ENCODE measurements around the gene GSTCD. TPM values are rescaled to one million over a fixed set of nuclear protein-coding genes. Genes with fewer than 3 reads are reported as not detected.

Gene GSTCD
- total and polyA plus RNA-seq, 2 of the 4 experiments (the other 2 are of a cell fraction), result 5.2 to 20.3 TPM

DNA sequence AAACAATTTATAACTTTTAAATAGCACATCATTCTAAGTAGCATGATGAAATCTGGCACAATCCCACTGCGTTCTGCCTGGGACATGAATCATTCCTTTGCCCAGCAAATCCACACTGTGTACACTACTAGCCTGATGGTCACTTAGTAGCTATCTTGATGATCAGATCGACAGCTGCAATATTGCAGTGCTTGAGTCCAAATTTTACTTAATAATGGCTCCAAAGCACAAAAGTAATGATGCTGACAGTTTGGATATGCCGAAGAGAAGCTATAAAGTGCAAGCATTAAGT lies 100.1 kb downstream of the GSTCD start:
- ChIA-PET CTCF (interaction anchor here (0.7 to 0.8 kb wide), 2 partner anchors 9 kb away, joined by 4 read pairs; no protein-coding TSS in a partner anchor), POLR2A (ENCODE audit: unreplicated experiment) (no interaction called here)
- H3K18ac ChIP-seq (ENCODE audit: low read depth, low read length), result no peak overlapping the region
- ATAC-seq (ENCODE audit: low read depth), result peak; percentile 91
- no CpG with 5 or more reads among the region's 3 CpGs for WGBS, 2 experiments (ENCODE audit: extremely low coverage in 2 of 2, insufficient read length in 1 of 2)
- H3K27ac ChIP-seq (ENCODE audit: insufficient read depth, low read length), result peak overlapping the region; percentile 23; the same call in 1 of the 2 replicates
- H2BK15ac ChIP-seq (ENCODE audit: low read depth, low read length), result no peak overlapping the region
- peak overlapping the region; percentile 2; the same call in 1 of the 2 replicates for H3K4me3 ChIP-seq (ENCODE audit: insufficient read depth, low read depth, low read length)
- H3K9me1 ChIP-seq (ENCODE audit: insufficient read depth, low read length), result no peaks in the 10 kb centered on the region
- no TSS peak for BruUV-seq (replicated peaks)
- no peak overlapping the region for H4K91ac ChIP-seq (ENCODE audit: insufficient read depth, low read depth, low read length)
- H3K9ac ChIP-seq (ENCODE audit: low read depth, low read length), result peak overlapping the region; percentile 13; the same call in 1 of the 2 replicates
- TF ChIP-seq NFE2L2 (IDR thresholded peaks at IDR 0.05; ENCODE audit: low read depth, low read length), result no peak
- TF ChIP-seq FOS (IDR thresholded peaks at IDR 0.05; ENCODE audit: low read depth, low read length), result no peak
- TF ChIP-seq, protein P1, sequence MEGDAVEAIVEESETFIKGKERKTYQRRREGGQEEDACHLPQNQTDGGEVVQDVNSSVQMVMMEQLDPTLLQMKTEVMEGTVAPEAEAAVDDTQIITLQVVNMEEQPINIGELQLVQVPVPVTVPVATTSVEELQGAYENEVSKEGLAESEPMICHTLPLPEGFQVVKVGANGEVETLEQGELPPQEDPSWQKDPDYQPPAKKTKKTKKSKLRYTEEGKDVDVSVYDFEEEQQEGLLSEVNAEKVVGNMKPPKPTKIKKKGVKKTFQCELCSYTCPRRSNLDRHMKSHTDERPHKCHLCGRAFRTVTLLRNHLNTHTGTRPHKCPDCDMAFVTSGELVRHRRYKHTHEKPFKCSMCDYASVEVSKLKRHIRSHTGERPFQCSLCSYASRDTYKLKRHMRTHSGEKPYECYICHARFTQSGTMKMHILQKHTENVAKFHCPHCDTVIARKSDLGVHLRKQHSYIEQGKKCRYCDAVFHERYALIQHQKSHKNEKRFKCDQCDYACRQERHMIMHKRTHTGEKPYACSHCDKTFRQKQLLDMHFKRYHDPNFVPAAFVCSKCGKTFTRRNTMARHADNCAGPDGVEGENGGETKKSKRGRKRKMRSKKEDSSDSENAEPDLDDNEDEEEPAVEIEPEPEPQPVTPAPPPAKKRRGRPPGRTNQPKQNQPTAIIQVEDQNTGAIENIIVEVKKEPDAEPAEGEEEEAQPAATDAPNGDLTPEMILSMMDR (conservative IDR thresholded peaks at IDR 0.05; ENCODE audit: low read depth, low read length), result no peak
- TF ChIP-seq CEBPB (IDR thresholded peaks at IDR 0.05; ENCODE audit: low read depth, low read length), result peak; percentile 83
- no peak for TF ChIP-seq POLR2A (IDR thresholded peaks at IDR 0.05; ENCODE audit: low read depth, low read length)
- TF ChIP-seq MAZ (IDR thresholded peaks at IDR 0.05; ENCODE audit: borderline replicate concordance, low read depth, low read length), result no peak
- H3K9me3 ChIP-seq (ENCODE audit: control insufficient read depth, insufficient read depth, low read length), result no peaks in the 10 kb centered on the region
- no peak overlapping the region for H2BK5ac ChIP-seq (ENCODE audit: low read depth, low read length, poor library complexity, severe bottlenecking)
- no peaks in the 10 kb centered on the region for H4K20me1 ChIP-seq (ENCODE audit: insufficient read depth, low read length)
- H4K5ac ChIP-seq (ENCODE audit: low read depth, low read length), result no peak overlapping the region
- dilution Hi-C loops (cut with HindIII; ENCODE audit: low sequenced_read_pairs, unreplicated experiment), result no loop called here
- H2AK5ac ChIP-seq (ENCODE audit: low read depth, low read length), result no peak overlapping the region
- intact Hi-C loops (cut with micrococcal nuclease), result no loop called here
- H2AK9ac ChIP-seq (replicated peaks; ENCODE audit: low read depth, low read length, poor library complexity), result no peak overlapping the region
- no peak overlapping the region for H3K56ac ChIP-seq (ENCODE audit: extremely low read depth, insufficient read depth, low read length)
- H3K14ac ChIP-seq (replicated peaks; ENCODE audit: low read depth, low read length), result 0 out of 2 replicates have a peak overlapping the region, but pooled peaks have one; percentile 23
- no peaks in the 10 kb centered on the region for H3K27me3 ChIP-seq (ENCODE audit: control insufficient read depth, insufficient read depth, low read length)
- in situ Hi-C loops (cut with MboI; ENCODE audit: low sequenced_read_pairs), result no loop called here
- peak; percentile 88 for DNase-seq
- no peak overlapping the region for H2AFZ ChIP-seq (replicated peaks; ENCODE audit: low read length, poor library complexity)
- no peaks in the 10 kb centered on the region for H3K36me3 ChIP-seq (ENCODE audit: control insufficient read depth, insufficient read depth, low read length)
- H4K8ac ChIP-seq (ENCODE audit: low read depth in 2 of 2, low read length in 2 of 2), result no peak overlapping the region
- no peak overlapping the region for H3K23ac ChIP-seq (ENCODE audit: low read depth, low read length)
- H3K4ac ChIP-seq (ENCODE audit: low read depth, low read length), result no peak overlapping the region
- peak overlapping the region; percentile 54 for H3K4me2 ChIP-seq (ENCODE audit: low read depth, low read length)
- no peaks in the 10 kb centered on the region for H3K4me1 ChIP-seq (ENCODE audit: control insufficient read depth, insufficient read depth, low read length)
- H3K79me1 ChIP-seq (ENCODE audit: low read depth in 1 of 2, low read length in 2 of 2), result no peaks in the 10 kb centered on the region; a peak in 1 of 4 replicates
- H2BK20ac ChIP-seq (ENCODE audit: low read depth, low read length), result no peak overlapping the region
- no peak overlapping the region for H2BK120ac ChIP-seq (ENCODE audit: low read depth, low read length)

Measured in IMR-90 (cell line).